BLaER1 treated with 17β-estradiol and CSF1 and Interleukin-3, amounts not matched to agents 10 nM and 100 nM (cell line): ENCODE data around the gene PARD3B.

Experiments
- H3K27ac ChIP-seq, 11 experiments: shearing (Covaris generic); formaldehyde crosslinking; 2 replicates each; pipeline ENCODE4 v1.8.1; 2022
- H3K27me3 ChIP-seq, 11 experiments: shearing (Covaris generic); formaldehyde crosslinking; 2 replicates each; pipeline ENCODE4 v1.8.1; 2022
- H3K36me3 ChIP-seq, 11 experiments: shearing (Covaris generic); formaldehyde crosslinking; 2 replicates each; pipeline ENCODE4 v1.8.1; 2022
- H3K4me1 ChIP-seq, 10 experiments: shearing (Covaris generic); formaldehyde crosslinking; 2 replicates each; pipeline ENCODE4 v1.8.1; 2022
- H3K4me2 ChIP-seq, 11 experiments: shearing (Covaris generic); formaldehyde crosslinking; 2 replicates each; pipeline ENCODE4 v1.8.1; 2022
- H3K4me3 ChIP-seq, 10 experiments: shearing (Covaris generic); formaldehyde crosslinking; 2 replicates each; pipeline ENCODE4 v1.8.1; 2022
- H3K9ac ChIP-seq, 11 experiments: shearing (Covaris generic); formaldehyde crosslinking; 2 replicates each; pipeline ENCODE4 v1.8.1; 2022
- H3K9me3 ChIP-seq, 11 experiments: shearing (Covaris generic); formaldehyde crosslinking; replicated peaks in 1 of 11; 2 replicates each; pipeline ENCODE4 v1.8.1; 2022
- H4K20me1 ChIP-seq, 11 experiments: shearing (Covaris generic); formaldehyde crosslinking; 2 replicates each; pipeline ENCODE4 v1.8.1; 2022
- Cebpa-rat ChIP-seq, 11 experiments: shearing (Covaris generic); IDR thresholded peaks; 2 replicates each; pipeline ENCODE4 v1.8.1; 2022

The PARD3B gene

DNA sequence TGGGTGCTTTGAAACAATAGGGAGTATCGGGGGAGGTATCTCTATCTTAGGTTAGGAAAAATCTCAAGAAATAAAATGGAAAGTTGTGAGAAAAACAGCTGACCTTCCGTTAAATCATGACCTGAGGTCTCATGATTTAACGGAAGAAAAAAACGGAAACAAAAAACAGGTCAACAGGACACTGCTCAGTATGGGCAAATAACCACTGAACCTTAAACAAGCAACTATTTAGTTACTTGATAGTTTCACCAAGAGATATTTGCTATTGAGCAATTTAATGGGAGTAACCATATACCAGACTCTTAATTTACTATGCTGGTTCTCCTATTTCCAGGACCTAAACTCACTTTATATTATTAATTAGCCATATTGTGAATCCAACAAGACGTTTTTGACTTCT is 150.8 kb downstream of the PARD3B start:
- H3K4me2 ChIP-seq = no peak overlapping the region
- no peak overlapping the region for H3K4me3 ChIP-seq
- peaks cover 7 to 16% (median 12%) of the 10 kb centered on the region in 10 experiments; a peak in 18 of 20 replicates for H3K4me1 ChIP-seq
- H3K27ac ChIP-seq = no peak overlapping the region
- no peaks in the 10 kb centered on the region for H3K36me3 ChIP-seq
- no peak overlapping the region for H3K9ac ChIP-seq
- TF ChIP-seq Cebpa-rat (IDR thresholded peaks at IDR 0.05) = no peak
- no peaks in the 10 kb centered on the region for H3K9me3 ChIP-seq
- H4K20me1 ChIP-seq = no peaks in the 10 kb centered on the region
- no peaks in the 10 kb centered on the region for H3K27me3 ChIP-seq

DNA sequence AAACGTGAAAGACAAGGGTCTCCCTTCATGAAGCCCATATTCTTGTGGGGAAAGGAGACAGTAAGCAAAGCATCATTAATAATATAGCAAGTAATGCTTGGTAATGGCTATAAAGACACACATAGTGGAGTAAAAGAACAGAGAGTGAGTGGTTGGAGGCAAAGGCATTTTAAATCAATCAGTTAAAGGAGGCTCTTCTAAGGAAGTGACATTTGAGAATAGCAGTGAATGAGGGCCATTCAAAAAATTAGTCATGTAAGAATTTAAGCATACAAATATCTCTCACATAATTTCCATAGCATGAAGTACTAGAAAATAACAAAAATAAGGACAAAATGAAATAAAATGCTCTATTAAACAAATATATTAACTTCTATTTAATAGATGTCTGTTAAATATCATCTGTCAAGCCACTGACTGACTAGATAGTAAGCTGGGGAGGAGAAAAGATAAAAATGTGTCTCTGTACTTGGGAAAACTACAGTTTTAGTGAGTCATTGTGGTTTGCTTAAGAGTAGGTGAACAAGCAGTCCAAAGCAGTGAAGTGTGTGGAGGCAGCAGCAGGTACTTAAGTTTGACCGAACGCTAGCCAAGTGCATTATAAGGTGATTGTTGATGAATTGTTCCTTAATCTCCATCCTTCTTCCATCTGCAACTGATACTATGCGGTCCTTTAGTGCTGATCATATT is 160.1 kb downstream of the PARD3B start:
- no peak overlapping the region for H3K4me2 ChIP-seq
- H3K9me3 ChIP-seq = no peaks in the 10 kb centered on the region
- no peak overlapping the region for H3K4me3 ChIP-seq
- no peak overlapping the region for H3K9ac ChIP-seq
- H3K27me3 ChIP-seq = no peaks in the 10 kb centered on the region
- no peaks in the 10 kb centered on the region for H4K20me1 ChIP-seq
- H3K4me1 ChIP-seq = no peaks in the 10 kb centered on the region
- no peaks in the 10 kb centered on the region for H3K36me3 ChIP-seq
- TF ChIP-seq Cebpa-rat (IDR thresholded peaks at IDR 0.05) = no peak
- H3K27ac ChIP-seq = no peak overlapping the region

DNA sequence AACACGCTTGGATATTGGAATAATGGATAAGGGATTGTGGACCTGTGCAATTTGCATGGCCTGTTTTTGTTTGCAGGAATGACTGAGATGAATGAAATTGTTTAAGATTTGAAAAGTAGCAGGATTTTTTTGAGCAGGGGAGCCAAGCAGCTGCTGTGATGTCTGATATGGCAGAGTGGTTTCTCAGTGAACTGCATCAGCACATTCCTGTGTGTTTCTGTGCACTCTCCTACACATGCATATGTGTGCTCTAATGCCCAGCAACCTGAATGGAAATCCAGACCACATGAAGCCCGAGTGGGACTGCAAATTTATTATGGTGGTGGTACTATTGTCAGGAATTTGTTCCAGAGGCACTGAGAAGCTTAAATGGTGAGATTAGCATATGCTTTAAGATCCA is 161.7 kb downstream of the PARD3B start:
- Histone ChIP-seq H3K27me3 (no peaks in the 10 kb centered on the region), H3K36me3 (no peaks in the 10 kb centered on the region)
- TF ChIP-seq Cebpa-rat (IDR thresholded peaks at IDR 0.05) = no peak

DNA sequence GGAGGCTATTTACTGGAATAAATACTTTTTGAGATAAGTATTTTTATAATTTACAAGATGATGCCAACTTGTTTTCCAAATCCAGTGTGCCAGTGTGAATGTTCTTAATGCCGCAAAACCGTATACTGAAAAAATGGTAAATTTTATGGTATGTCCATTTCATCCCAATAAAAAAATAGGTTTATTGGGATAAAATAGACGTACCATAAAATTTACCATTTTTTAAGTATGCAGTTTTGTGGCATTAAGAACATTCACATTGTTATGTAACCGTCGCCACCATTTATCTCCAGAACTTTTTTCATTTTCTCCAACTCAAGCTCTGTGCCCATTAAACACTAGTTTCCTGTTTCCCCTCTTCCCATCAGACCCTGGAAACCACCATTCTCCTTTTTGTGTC is 167.9 kb downstream of the PARD3B start:
- Histone ChIP-seq H3K36me3 (no peaks in the 10 kb centered on the region), H3K4me2 (no peak overlapping the region), H3K9ac (no peak overlapping the region), H3K27ac (no peak overlapping the region), H4K20me1 (no peaks in the 10 kb centered on the region), H3K4me1 (no peaks in the 10 kb centered on the region), H3K27me3 (no peaks in the 10 kb centered on the region), H3K4me3 (no peak overlapping the region), H3K9me3 (no peaks in the 10 kb centered on the region; a peak in 1 of 22 replicates)
- no peak for TF ChIP-seq Cebpa-rat (IDR thresholded peaks at IDR 0.05)

More for the DNA sequence above, 161.7 kb downstream of the PARD3B start:
- no peak overlapping the region for H3K9ac ChIP-seq
- no peak overlapping the region for H3K4me3 ChIP-seq
- H3K9me3 ChIP-seq = no peaks in the 10 kb centered on the region
- H3K4me1 ChIP-seq = no peaks in the 10 kb centered on the region
- H3K4me2 ChIP-seq = no peak overlapping the region
- H4K20me1 ChIP-seq = no peaks in the 10 kb centered on the region
- H3K27ac ChIP-seq = no peak overlapping the region

DNA sequence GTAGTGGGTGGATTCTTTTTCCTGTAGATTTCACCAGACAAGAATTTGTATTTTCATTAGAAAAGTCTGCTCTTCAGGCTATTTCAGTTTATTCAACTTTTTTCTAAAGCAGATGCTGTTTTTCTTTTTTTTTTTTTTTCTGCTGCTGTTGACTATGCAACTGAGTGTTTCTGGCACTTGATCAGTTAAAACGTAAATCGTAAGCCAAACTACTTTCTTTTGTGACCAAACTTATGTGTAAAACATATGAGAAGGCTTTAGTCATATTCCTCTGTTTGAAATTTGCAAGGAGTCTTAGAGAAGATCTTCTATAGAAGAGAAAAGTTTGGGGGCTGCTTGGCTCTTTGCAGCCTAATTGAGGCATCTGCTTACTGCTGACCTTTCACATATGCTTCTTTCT is 170.1 kb downstream of the PARD3B start:
- Histone ChIP-seq H3K9ac (no peak overlapping the region), H3K27ac (no peak overlapping the region), H3K9me3 (no peaks in the 10 kb centered on the region; a peak in 1 of 22 replicates), H3K4me2 (no peak overlapping the region), H4K20me1 (no peaks in the 10 kb centered on the region), H3K4me3 (no peak overlapping the region), H3K27me3 (no peaks in the 10 kb centered on the region), H3K4me1 (no peaks in the 10 kb centered on the region), H3K36me3 (no peaks in the 10 kb centered on the region)
- TF ChIP-seq Cebpa-rat (IDR thresholded peaks at IDR 0.05) = no peak

DNA sequence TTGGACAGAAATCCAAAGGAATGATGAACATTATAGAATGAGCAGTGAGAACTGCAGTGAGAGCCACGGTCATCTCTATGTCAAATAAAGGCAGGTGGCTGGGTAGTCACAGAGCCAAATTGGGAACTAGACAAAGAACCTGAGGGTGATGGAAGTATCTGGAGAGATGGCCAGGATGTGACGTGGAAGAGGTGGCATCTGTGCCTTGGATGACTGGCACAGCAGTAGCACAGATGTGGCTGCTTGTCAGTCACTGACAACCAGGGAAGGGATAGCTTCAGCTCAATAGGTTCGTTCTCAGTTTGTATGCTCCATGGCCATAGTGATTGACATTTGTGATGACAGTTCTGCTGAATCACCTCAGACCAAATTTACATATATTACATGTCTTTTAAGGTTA is 172.3 kb downstream of the PARD3B start:
- Histone ChIP-seq H3K4me3 (no peak overlapping the region), H3K9ac (no peak overlapping the region), H3K4me2 (no peak overlapping the region), H3K27ac (no peak overlapping the region), H3K27me3 (no peaks in the 10 kb centered on the region), H3K9me3 (no peaks in the 10 kb centered on the region; a peak in 1 of 22 replicates), H3K36me3 (no peaks in the 10 kb centered on the region), H4K20me1 (no peaks in the 10 kb centered on the region), H3K4me1 (peaks cover 0 to 3% (median 0%) of the 10 kb centered on the region in 10 experiments; a peak in 1 of 20 replicates)
- TF ChIP-seq Cebpa-rat (IDR thresholded peaks at IDR 0.05) = no peak

DNA sequence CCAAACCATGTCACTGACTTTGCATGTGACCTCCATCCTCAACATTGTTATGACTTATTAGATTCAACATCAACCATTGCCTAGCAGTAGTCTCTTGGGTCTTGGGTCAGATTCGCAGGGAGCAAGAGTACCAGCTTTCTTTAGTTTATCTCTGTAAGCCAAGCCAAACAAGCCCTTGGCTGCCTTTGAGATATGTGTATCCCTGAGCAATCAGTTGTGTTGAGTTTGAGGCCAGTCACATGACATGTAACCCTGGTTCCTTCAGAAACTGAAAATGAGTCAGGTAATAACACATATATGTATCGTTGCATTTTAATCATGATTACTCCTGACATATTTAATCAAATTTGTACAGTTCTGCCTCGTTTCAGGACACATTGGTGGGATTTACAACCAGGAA is 173.3 kb downstream of the PARD3B start:
- no peak for TF ChIP-seq Cebpa-rat (IDR thresholded peaks at IDR 0.05)
- Histone ChIP-seq H3K4me2 (no peak overlapping the region), H3K27ac (no peak overlapping the region), H3K9ac (no peak overlapping the region), H3K36me3 (no peaks in the 10 kb centered on the region), H3K4me3 (no peak overlapping the region), H3K27me3 (no peaks in the 10 kb centered on the region), H3K4me1 (peaks cover 0 to 6% (median 0%) of the 10 kb centered on the region in 10 experiments; a peak in 1 of 20 replicates), H4K20me1 (no peaks in the 10 kb centered on the region), H3K9me3 (no peaks in the 10 kb centered on the region; a peak in 1 of 22 replicates)

DNA sequence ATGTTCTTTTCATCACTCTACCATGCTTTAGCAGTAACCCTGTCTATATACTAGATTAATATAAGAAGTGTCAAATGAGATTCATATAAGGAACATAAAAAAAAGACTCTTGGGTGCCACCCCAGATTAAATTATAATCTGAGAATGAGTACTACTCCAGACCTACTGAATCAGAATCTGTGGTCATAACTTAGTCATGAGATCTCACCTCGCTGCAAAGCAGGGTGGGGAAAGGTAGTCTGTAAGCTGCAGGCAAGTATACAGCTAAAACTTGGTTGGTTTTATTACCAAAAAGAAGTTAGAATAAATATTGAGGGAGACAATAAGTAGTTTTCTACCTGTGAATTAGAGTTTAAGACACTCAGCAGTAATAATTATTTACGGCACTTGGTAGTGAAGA is 175.6 kb downstream of the PARD3B start:
- TF ChIP-seq Cebpa-rat (IDR thresholded peaks at IDR 0.05) = no peak
- Histone ChIP-seq H3K36me3 (no peaks in the 10 kb centered on the region), H3K27me3 (no peaks in the 10 kb centered on the region), H3K4me1 (peaks cover 0 to 6% (median 0%) of the 10 kb centered on the region in 10 experiments; a peak in 1 of 20 replicates), H3K9ac (no peak overlapping the region), H3K27ac (no peak overlapping the region), H3K9me3 (no peaks in the 10 kb centered on the region; a peak in 1 of 22 replicates), H4K20me1 (no peaks in the 10 kb centered on the region), H3K4me3 (no peak overlapping the region), H3K4me2 (no peak overlapping the region)

DNA sequence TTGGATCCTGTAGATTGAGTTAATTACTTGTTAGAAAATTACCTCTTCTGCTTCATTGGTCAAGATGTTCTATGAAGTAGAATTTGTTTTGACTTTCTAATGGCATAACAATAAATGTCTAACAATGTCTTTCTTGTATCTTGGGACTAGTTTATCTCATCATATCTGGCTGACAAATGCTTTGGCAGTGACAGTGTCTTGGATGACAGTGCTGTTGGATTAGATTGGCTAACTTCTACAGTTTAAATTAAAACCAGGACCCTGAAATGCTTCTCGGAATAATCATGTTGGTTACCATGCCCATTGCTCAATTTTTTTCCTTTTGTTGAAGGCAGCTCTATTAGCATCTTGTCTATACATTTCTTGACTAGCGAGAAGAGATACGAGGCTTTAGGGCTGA is 176.9 kb downstream of the PARD3B start:
- no peaks in the 10 kb centered on the region for H4K20me1 ChIP-seq
- 0 out of 22 replicates have a peak overlapping the region, but pooled peaks of 1 of the 11 experiments have one; percentile 9 for H3K4me2 ChIP-seq
- H3K9ac ChIP-seq = no peak overlapping the region
- no peaks in the 10 kb centered on the region for H3K27me3 ChIP-seq
- H3K36me3 ChIP-seq = no peaks in the 10 kb centered on the region
- no peak overlapping the region for H3K27ac ChIP-seq
- no peaks in the 10 kb centered on the region for H3K9me3 ChIP-seq
- H3K4me3 ChIP-seq = no peak overlapping the region
- peaks cover 0 to 6% (median 0%) of the 10 kb centered on the region in 10 experiments; a peak in 1 of 20 replicates for H3K4me1 ChIP-seq
- no peak for TF ChIP-seq Cebpa-rat (IDR thresholded peaks at IDR 0.05)

DNA sequence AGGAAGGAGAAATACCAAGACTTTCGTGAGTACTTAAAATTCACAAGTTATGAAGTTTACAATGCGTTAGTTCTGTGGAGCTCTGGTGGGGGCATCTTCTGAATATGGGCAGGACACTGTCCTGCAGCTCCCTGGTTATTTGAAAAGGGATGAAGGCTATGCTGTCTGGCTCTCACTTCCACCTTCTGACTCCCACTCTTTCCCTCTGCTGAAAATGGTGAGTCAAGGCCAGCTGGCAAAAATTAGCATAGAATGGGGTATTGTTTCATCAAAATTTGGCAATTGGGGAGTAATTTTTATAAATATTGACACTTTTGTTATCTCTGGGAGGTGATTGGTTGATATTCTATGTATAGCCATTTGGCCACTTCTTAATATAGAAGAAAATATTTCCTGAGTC is 177.4 kb downstream of the PARD3B start:
- Histone ChIP-seq H3K27ac (no peak overlapping the region), H3K27me3 (no peaks in the 10 kb centered on the region), H3K9ac (no peak overlapping the region), H3K9me3 (no peaks in the 10 kb centered on the region), H3K4me3 (no peak overlapping the region), H3K36me3 (no peaks in the 10 kb centered on the region), H3K4me1 (peaks cover 0 to 6% (median 0%) of the 10 kb centered on the region in 10 experiments; a peak in 1 of 20 replicates), H4K20me1 (no peaks in the 10 kb centered on the region), H3K4me2 (peak overlapping the region in 2 of 11 experiments; percentile 9 to 12; a peak in 1 of 22 replicates)
- TF ChIP-seq Cebpa-rat (IDR thresholded peaks at IDR 0.05) = no peak
